Superior temporal gyrus (tissue), 1 donor: ENCODE results near the gene HTR6.

Experiments used
- DNase-seq: peaks from one replicate; pipeline ENCODE4 v3.0.0-alpha.2; 2016; ENCODE audit errors: extremely low spot score

The HTR6 gene

DNA sequence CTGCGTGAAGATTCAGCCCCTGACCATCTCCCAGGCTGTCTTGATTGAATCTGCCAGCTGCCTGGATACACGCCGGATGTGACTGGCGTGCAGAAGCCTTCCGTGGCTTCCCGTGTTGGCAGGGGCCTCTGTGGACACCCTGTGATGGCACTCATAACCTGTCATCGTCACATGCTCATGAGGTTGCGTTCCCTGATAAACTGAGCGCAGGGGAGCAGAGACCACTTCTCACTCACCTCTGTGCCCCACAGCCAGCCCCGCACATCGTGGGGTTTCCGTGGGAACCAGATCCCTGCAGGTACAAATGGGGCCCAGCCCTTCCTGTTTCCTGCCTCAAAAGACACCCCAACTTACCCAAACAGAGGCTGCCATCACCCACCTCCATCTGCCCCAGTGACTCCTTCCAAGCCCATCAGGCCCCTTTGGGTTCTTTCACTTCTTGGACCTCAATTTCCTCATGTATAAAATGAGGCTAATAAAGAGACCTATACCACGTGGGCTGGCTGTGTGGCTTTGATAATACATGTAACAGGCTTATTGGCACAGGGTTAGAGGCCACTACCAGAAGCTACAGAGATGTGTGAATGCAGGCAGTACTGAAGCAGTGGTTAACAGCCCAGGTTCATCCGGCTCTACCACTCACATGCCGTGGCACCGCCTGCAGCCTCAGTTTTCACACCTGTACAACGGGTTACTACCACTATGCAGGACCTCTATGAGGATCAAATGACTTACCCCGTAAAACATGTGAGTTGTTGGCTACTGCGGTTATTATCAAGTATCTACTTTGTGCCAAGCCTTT, 23.6 kb downstream of the HTR6 start:
- DNase-seq, result no peak

DNA sequence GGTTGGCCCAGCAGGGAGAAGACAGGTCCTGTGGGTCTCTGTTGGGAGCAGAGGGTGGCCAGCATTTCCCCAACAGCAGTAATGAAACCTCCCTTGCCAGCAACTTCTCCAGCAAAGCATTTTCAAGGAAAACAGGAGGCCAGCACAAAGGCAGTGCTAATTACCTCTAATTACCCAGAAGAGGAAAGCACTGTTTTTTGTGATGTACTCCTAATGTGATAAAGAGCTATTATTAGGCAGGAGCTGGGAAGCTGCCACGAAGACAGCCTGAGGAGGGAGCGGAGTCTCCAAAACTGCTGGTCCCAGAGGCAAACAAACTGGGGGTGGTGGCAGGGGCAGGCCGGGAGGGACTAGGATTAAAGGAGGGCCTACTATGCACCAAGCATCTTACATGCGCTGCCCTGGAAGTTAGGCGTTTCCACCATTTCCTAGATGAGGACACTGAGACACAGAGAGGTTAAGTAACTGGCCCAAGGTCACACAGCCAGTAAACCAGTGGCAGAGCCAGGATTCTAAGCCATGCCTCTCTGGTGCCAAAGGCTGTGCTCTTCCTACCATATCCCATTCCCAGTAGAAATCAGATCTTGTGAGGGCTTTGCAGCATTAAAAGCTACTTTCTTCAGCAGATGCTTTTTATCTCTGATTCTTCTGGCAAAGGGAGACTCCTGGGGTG, 24.5 kb downstream of the HTR6 start:
- no peak for DNase-seq

DNA sequence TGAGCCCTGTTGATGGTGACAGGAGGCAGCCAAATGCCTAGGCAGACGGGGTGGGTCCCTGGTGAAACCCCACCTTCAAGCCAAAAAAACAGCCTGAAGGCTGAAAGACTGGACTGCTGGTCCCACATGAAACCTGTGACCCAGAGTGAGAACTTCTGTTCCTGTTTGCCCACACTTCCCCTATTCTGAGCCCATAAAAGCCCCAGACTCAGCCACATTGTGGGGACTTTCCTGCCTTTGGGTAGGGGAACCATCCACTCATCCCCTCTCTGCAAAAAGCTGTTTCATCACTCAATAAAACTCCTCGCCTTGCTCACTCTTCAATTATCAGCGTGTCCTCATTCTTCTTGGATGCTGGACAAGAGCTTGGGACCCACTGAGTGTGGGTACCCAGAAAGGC, 25.2 kb downstream of the HTR6 start:
- DNase-seq, result no peak

DNA sequence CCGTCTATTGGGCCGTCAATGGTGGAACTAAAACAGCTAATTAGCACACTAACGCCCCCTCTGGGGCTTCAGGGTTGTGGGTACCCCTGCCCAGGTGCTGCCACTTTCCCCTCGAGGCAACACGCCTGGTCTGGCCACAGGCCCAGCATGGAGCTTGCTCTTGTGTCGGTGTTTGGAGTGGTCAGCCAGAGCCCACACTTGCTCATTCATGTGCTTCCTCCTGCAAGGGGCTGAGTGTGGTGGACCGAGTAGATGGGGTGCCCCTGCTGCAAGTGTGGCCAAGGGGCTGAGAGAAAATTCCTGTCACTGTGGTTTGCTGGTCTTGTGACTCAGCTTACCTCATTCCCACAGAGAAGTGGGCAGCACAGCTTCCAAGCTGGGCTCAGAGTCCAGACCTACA, 25.7 kb downstream of the HTR6 start:
- DNase-seq, result no peak

- no peak for DNase-seq
Observed at GRCh38 chr1:19694298-19694697, 29.6 kb downstream of the HTR6 start.

GRCh38 chr1:19695772-19696171, 31.1 kb downstream of the HTR6 start:
- DNase-seq, result no peak

DNA sequence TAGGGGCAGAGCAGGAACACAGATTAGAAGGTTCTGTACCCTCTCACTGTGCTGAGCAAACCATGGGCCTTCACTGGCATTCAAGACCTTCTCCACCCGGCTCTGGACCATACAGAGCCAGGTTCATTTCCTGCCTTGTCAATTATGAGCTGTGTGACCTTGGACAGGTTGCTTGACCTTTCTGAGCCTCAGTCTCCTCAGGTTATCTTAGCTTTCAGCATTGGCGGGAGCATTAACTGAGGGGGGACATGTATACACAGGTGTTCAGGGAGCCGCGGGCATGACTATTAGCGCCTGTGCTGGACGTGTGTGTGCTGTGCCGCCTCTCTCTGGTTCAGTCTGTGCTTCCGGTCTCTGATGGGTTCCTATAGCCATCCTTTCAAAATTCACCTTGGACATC, 32.1 kb downstream of the HTR6 start:
- no peak for DNase-seq

DNA sequence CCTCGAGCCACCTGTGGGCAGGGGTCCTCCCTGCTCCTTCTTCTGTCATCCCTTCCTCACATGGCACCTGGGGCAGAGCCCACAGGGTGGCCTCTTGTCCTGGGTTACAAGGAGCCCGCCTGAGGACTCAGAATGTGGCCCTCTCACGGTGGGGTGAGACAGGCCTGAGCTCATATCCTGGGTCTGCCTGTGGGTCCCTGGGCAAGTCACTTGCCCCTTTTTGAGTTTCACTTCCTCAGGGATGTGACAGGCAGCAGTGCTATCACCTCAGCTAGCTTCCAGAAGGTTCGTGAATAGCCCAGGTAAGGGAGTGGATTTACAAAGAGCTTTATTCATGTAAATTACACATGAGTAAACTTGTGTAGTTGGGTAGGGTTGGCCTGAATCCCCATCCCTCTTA, 33.5 kb downstream of the HTR6 start:
- DNase-seq, result no peak

DNA sequence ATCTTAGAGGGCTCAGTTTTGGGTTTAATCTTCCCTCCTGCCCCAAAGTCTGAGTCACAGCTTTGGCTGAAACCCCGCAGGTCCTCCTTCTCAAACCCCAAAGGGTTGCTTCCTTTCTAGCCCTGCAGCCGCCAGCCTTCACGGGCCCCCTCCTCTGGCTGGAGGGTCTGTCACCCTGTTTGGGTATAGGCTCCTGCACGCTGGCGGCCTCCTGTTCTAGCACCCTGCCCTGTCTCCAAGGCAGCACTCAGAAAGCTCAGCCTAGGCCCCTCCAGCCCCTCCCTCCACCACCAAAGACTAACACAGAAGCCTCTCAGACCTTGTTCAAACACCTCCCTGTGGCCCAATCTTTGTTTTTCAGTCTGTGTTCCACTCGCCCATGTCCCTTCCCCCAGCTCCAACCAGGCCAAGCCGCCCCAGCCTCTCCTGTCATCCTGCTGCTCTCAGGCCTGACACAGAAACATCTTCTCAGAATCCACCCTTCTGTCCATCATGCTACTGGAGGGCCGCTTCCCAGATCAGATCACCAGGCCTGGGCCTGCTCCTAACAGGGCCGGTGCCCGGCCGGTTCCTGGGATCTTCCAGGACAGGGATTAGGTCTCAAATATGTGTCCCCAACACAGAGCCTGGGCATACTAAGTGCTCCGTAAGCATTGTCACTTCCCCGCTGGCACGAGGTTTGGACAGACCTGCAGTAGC, 35.6 kb downstream of the HTR6 start:
- DNase-seq, result no peak

DNA sequence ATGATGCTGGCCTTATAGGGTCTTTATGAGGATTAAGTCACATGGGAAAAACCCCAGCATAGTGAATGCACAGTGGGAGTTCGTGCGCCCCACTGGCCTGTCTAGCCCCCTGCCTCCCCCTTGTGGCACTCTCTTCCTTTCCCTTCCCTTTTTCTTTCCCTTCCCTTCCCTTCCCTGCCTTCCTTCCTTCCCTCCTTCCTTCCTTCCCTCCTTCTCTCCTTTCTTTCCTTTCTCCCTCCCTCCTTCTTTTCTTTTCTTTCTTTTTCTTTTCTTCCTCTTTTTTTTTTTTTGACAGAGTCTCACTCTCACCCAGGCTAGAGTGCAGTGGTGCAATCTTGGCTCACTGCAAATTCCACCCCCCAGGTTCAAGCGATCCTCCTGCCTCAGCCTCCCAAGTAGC, 38.6 kb downstream of the HTR6 start:
- no peak for DNase-seq

GRCh38 chr1:19704247-19705113, 39.8 kb downstream of the HTR6 start:
- DNase-seq, result peak; percentile 82

DNA sequence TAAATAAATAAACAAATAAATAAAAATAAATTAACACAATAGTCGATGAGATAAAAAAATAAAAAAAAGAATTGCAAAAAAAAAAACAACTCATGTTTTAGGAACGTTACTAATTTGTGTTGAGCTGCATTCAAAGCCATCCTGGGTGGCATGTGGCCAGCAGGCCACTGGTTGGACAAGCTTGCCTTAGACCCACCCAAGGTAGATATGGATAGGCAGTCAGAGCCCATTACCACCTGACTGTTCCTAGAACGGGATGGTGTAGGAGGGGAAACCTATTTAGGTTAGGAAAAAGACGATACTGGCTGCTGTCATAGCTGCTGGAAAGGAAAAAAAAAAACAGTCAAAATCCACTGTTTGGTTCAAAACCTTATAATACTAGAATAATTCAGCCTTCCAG, 40.8 kb downstream of the HTR6 start:
- DNase-seq, result no peak

DNA sequence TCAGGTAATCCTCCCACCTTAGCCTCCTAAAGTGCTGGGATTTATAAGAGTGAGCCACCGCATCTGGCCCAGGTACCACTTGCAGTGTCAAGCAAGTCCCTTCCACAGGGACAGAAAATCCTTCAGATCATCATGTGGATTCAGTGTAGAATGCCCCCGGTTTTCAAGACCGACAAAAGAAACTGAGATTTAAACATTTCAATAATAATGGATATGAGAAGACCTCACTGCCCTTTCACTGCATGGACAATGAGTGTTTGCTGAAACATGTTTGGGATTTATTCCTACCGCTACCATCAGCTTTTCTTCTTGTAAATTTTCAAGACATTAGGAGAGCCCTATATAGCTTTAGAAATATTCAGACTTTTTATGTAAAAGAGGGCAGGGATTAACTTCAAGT, 41.5 kb downstream of the HTR6 start:
- no peak for DNase-seq

- no peak for DNase-seq
Observed at GRCh38 chr1:19708567-19709110, 44.0 kb downstream of the HTR6 start.

GRCh38 chr1:19709260-19709793, 44.7 kb downstream of the HTR6 start:
- no peak for DNase-seq

GRCh38 chr1:19710825-19711611, 46.3 kb downstream of the HTR6 start:
- no peak for DNase-seq

- no peak for DNase-seq
Observed at GRCh38 chr1:19712928-19713327, 48.3 kb downstream of the HTR6 start.

GRCh38 chr1:19715334-19716203, 50.9 kb downstream of the HTR6 start:
- peak; percentile 83 for DNase-seq

GRCh38 chr1:19717467-19717866, 52.8 kb downstream of the HTR6 start:
- no peak for DNase-seq

DNA sequence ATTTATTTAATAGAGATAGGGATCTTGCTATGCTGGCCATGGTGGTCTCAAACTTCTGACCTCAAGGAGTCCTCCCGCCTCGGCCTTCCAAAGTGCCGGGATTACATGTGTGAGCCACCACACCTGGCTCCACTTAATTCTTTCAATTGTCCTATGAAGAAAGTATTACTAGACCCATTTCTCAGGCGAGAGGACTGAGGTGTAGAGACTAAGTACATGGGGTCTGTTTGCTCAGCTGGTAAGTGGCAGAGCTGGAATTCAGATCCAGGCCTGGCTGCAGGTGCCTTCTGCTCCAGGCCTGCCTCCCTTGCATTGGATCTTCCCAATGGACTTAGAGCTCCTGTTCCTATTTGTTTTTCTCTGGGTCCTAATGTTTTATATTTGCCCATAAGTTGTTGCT, 55.5 kb downstream of the HTR6 start:
- no peak for DNase-seq
